GM23338 (cell line): ENCODE measurements around the gene RALGPS1. TPM values are rescaled to one million over a fixed set of nuclear protein-coding genes. Genes with fewer than 3 reads are reported as not detected.

ENCODE experiments used
- ATAC-seq: fragments of 200-7000 bp; cut with Tn5 transposase; 3 replicates; pipeline ENCODE4 v1.9.1; 2020
- DNase-seq: peaks from one replicate; pipeline ENCODE4 v3.0.0-alpha.2; 2015; ENCODE audit warnings: low spot score
- H2AFZ ChIP-seq: fragments of 200-600 bp; sonication (generic); 2 replicates; pipeline ENCODE4 v1.8.0; 2016; ENCODE audit warnings: antibody characterized with exemption, mild to moderate bottlenecking, moderate library complexity
- H3F3A ChIP-seq: fragments of 200-600 bp; sonication (generic); replicated peaks from 2 replicates; pipeline ENCODE4 v1.8.0; 2017; ENCODE audit warnings: antibody characterized with exemption, mixed run types, low read depth
- H3K27ac ChIP-seq: fragments of 200-600 bp; sonication (generic); 2 replicates; pipeline ENCODE4 v1.6.1; 2016; ENCODE audit warnings: low read depth
- H3K27me3 ChIP-seq: fragments of 200-600 bp; sonication (generic); 2 replicates; pipeline ENCODE4 v1.8.0; 2016; ENCODE audit warnings: mild to moderate bottlenecking, mixed run types, moderate library complexity; ENCODE audit not compliant: insufficient read depth
- H3K36me3 ChIP-seq: fragments of 200-600 bp; sonication (generic); 2 replicates; pipeline ENCODE4 v1.8.0; 2016; ENCODE audit warnings: mild to moderate bottlenecking; ENCODE audit not compliant: insufficient read depth
- H3K4me1 ChIP-seq: fragments of 200-600 bp; sonication (generic); 2 replicates; pipeline ENCODE4 v1.8.0; 2016; ENCODE audit warnings: mild to moderate bottlenecking, moderate library complexity; ENCODE audit not compliant: insufficient read depth
- H3K4me2 ChIP-seq: fragments of 200-600 bp; sonication (generic); 2 replicates; pipeline ENCODE4 v1.7.1; 2017; ENCODE audit warnings: mixed run types
- H3K4me3 ChIP-seq: fragments of 200-600 bp; sonication (generic); 2 replicates; pipeline ENCODE4 v1.6.1; 2016; ENCODE audit warnings: mixed run types
- H3K79me2 ChIP-seq: fragments of 200-600 bp; sonication (generic); replicated peaks from 2 replicates; pipeline ENCODE4 v1.8.0; 2017; ENCODE audit warnings: mild to moderate bottlenecking; ENCODE audit not compliant: insufficient read depth
- H3K9me2 ChIP-seq: fragments of 200-600 bp; sonication (generic); 2 replicates; pipeline ENCODE4 v1.8.0; 2017; ENCODE audit not compliant: insufficient read depth
- H4K20me1 ChIP-seq: fragments of 200-600 bp; sonication (generic); replicated peaks from 2 replicates; pipeline ENCODE4 v1.8.0; 2017; ENCODE audit warnings: mild to moderate bottlenecking; ENCODE audit not compliant: insufficient read depth
- H3K27ac Mint-ChIP-seq: 2 replicates; pipeline ENCODE4 v1.8.0; 2020; ENCODE audit warnings: inconsistent platforms, mild to moderate bottlenecking, moderate library complexity, mixed read lengths
- H3K27me3 Mint-ChIP-seq: 3 replicates; pipeline ENCODE4 v1.8.0; 2022; ENCODE audit warnings: low read depth, mild to moderate bottlenecking, moderate library complexity, mixed read lengths, inconsistent platforms; ENCODE audit not compliant: insufficient read depth, poor library complexity
- H3K36me3 Mint-ChIP-seq: 3 replicates; pipeline ENCODE4 v1.8.0; 2021; ENCODE audit warnings: low read depth, mild to moderate bottlenecking, inconsistent platforms, moderate library complexity, mixed read lengths
- H3K4me1 Mint-ChIP-seq: 3 replicates; pipeline ENCODE4 v1.8.0; 2020; ENCODE audit warnings: mild to moderate bottlenecking, inconsistent platforms, mixed read lengths
- H3K4me3 Mint-ChIP-seq: 3 replicates; pipeline ENCODE4 v1.8.0; 2021; ENCODE audit warnings: moderate library complexity, mild to moderate bottlenecking, inconsistent platforms, mixed read lengths
- H3K9me3 Mint-ChIP-seq: 3 replicates; pipeline ENCODE4 v1.8.0; 2020; ENCODE audit warnings: moderate library complexity, mild to moderate bottlenecking, inconsistent platforms, mixed read lengths
- CREB1 ChIP-seq: fragments of 250-450 bp; sonication (Bioruptor Pico); IDR thresholded peaks from 2 replicates; pipeline ENCODE4 v1.5.0; 2020; ENCODE audit warnings: low read depth, mild to moderate bottlenecking, moderate library complexity
- CTCF ChIP-seq, 2 experiments: fragments of 200-600 bp in 1 of 2; sonication (generic) in 1 of 2; conservative IDR thresholded peaks; 2 replicates each; pipeline versions ENCODE4 v1.5.1 to v1.6.1; 2016 to 2017; ENCODE audit warnings: antibody characterized with exemption in 2 of 2, low read depth in 2 of 2, mild to moderate bottlenecking in 2 of 2, moderate library complexity in 1 of 2
- ETS1 ChIP-seq: IDR thresholded peaks from 2 replicates; pipeline ENCODE4 v1.6.1; 2016; ENCODE audit warnings: antibody characterized with exemption
- EZH2 ChIP-seq: fragments of 200-600 bp; sonication (generic); IDR thresholded peaks from one replicate; pipeline ENCODE4 v1.8.0; 2017; ENCODE audit warnings: antibody characterized with exemption, mild to moderate bottlenecking, low read depth; ENCODE audit not compliant: unreplicated experiment
- EZH2phosphoT487 ChIP-seq: fragments of 200-600 bp; sonication (generic); IDR thresholded peaks from one replicate; pipeline ENCODE4 v1.8.1; 2018; ENCODE audit warnings: antibody characterized with exemption; ENCODE audit not compliant: unreplicated experiment
- JUNB ChIP-seq: IDR thresholded peaks from one replicate; pipeline ENCODE4 v1.6.1; 2016; ENCODE audit warnings: antibody characterized with exemption; ENCODE audit not compliant: unreplicated experiment
- NANOG ChIP-seq: IDR thresholded peaks from 2 replicates; pipeline ENCODE4 v1.6.1; 2016; ENCODE audit warnings: antibody characterized with exemption, borderline replicate concordance
- POLR2AphosphoS5 ChIP-seq: IDR thresholded peaks from 2 replicates; pipeline ENCODE4 v1.6.1; 2016; ENCODE audit warnings: antibody characterized with exemption, low read depth
- REST ChIP-seq: IDR thresholded peaks from one replicate; pipeline ENCODE4 v1.6.1; 2018; ENCODE audit warnings: antibody characterized with exemption; ENCODE audit not compliant: unreplicated experiment
- STAT1 ChIP-seq: IDR thresholded peaks from one replicate; pipeline ENCODE4 v1.6.1; 2016; ENCODE audit warnings: antibody characterized with exemption; ENCODE audit not compliant: unreplicated experiment
- ZNF114 ChIP-seq: fragments of 250-450 bp; sonication (Bioruptor Pico); IDR thresholded peaks from 2 replicates; pipeline ENCODE4 v1.5.0; 2020; ENCODE audit warnings: mild to moderate bottlenecking, moderate library complexity
- ZNF331 ChIP-seq: fragments of 250-450 bp; sonication (Bioruptor Pico); IDR thresholded peaks from 2 replicates; pipeline ENCODE4 v1.5.0; 2020; ENCODE audit warnings: low read depth, mild to moderate bottlenecking, moderate library complexity
- ZNF462 ChIP-seq: fragments of 250-450 bp; sonication (Bioruptor Pico); IDR thresholded peaks from 2 replicates; pipeline ENCODE4 v1.5.0; 2020; ENCODE audit warnings: mild to moderate bottlenecking, moderate library complexity
- polyA plus RNA-seq: library from polyadenylated mRNA; unstranded; fragments of >200 nt; fragmentation: Nextera tagmentation; extraction: Ambion mirVana; gene quantifications from 2 replicates; pipeline ENCODE4 v1.2.1, GENCODE V29; 2016
- total RNA-seq: library from RNA; depleted of rRNA; stranded (reverse); fragments of >200 nt; shearing (Covaris generic); gene quantifications from 2 replicates; pipeline ENCODE4 v1.2.3, GENCODE V29; 2014

Gene RALGPS1
- total and polyA plus RNA-seq, 2 experiments from 2014 or later: 18.2 to 57.1 TPM

- DNase-seq: no peak
- no peaks in the 10 kb centered on the region; the same call in 2 of the 3 replicates for H3K9me3 Mint-ChIP-seq
- Histone ChIP-seq H3K4me2 (no peak overlapping the region), H3K4me1 (no peaks in the 10 kb centered on the region), H3K36me3 (no peaks in the 10 kb centered on the region), H4K20me1 (no peaks in the 10 kb centered on the region; the same call in 1 of the 2 replicates), H3F3A (no peaks in the 10 kb centered on the region), H3K27ac (no peak overlapping the region), H3K9me2 (0 out of 2 replicates have a peak, but pooled peaks cover 5% of the 10 kb centered on the region), H2AFZ (no peak overlapping the region), H3K79me2 (no peaks in the 10 kb centered on the region), H3K4me3 (no peak overlapping the region), H3K27me3 (no peaks in the 10 kb centered on the region)
- H3K27me3 Mint-ChIP-seq: no peaks in the 10 kb centered on the region
- no peak overlapping the region for H3K4me3 Mint-ChIP-seq
- 0 out of 3 replicates have a peak, but pooled peaks cover 2% of the 10 kb centered on the region for H3K4me1 Mint-ChIP-seq
- H3K27ac Mint-ChIP-seq: no peak overlapping the region
- no peak for TF ChIP-seq CREB1 (CRISPR knock-in tag)
- no peak for TF ChIP-seq CTCF (conservative IDR thresholded peaks at IDR 0.05; ENCODE audit: low read depth in 2 of 2)
- no peak for TF ChIP-seq ZNF331
- TF ChIP-seq REST: no peak
- no peak for TF ChIP-seq EZH2
- TF ChIP-seq STAT1: no peak
- TF ChIP-seq ETS1: no peak
- no peak for TF ChIP-seq POLR2AphosphoS5
- no peak for TF ChIP-seq ZNF462 (CRISPR knock-in tag)
- TF ChIP-seq EZH2phosphoT487: no peak
- no peak for TF ChIP-seq JUNB
- no peak for TF ChIP-seq NANOG
- no peak for TF ChIP-seq ZNF114 (CRISPR knock-in tag)
- ATAC-seq: no peak
- H3K36me3 Mint-ChIP-seq: peaks cover 6% of the 10 kb centered on the region; the same call in 2 of the 3 replicates
Measured at GRCh38 chr9:126980231-126980630, 65.6 kb downstream of the RALGPS1 start.
